Putamen (tissue), 1 donor: ENCODE results near the gene CCSAP.
"Not testable (repeated sequence)": the region's sequence is repeated elsewhere in the genome, so short reads cannot be mapped to it uniquely, and the experiment has no call there.

Experiments
- DNase-seq: peaks from one replicate; pipeline ENCODE4 v3.0.0-alpha.2; 2016; ENCODE audit warnings: low spot score

Gene CCSAP

GRCh38 chr1:229325853-229326487 lies 16.9 kb downstream of the CCSAP start:
- DNase-seq = no peak

GRCh38 chr1:229325401-229325800 lies 17.4 kb downstream of the CCSAP start:
- DNase-seq = no peak

GRCh38 chr1:229323885-229324553 lies 18.8 kb downstream of the CCSAP start:
- DNase-seq = no peak

- DNase-seq = no peak
Observed at GRCh38 chr1:229323201-229323600, 19.6 kb downstream of the CCSAP start.

- DNase-seq = no peak
Observed at GRCh38 chr1:229319487-229319886, 23.4 kb downstream of the CCSAP start.

GRCh38 chr1:229318056-229318455 lies 24.8 kb downstream of the CCSAP start:
- no peak for DNase-seq

GRCh38 chr1:229316166-229316565 lies 26.7 kb downstream of the CCSAP start:
- DNase-seq = no peak

- no peak for DNase-seq
Observed at GRCh38 chr1:229310833-229311232, 32.0 kb downstream of the CCSAP start.

GRCh38 chr1:229309684-229310083 lies 33.2 kb downstream of the CCSAP start:
- DNase-seq = no peak

- no peak for DNase-seq
Observed at GRCh38 chr1:229309074-229309473, 33.8 kb downstream of the CCSAP start.

- no peak for DNase-seq
Observed at GRCh38 chr1:229305392-229305791, 37.5 kb downstream of the CCSAP start.

GRCh38 chr1:229303855-229304254 lies 39.0 kb downstream of the CCSAP start:
- no peak for DNase-seq

- no peak for DNase-seq
Observed at GRCh38 chr1:229302740-229303139, 40.1 kb downstream of the CCSAP start.

GRCh38 chr1:229300099-229300757 lies 42.6 kb downstream of the CCSAP start:
- DNase-seq = no peak

- DNase-seq = no peak
Observed at GRCh38 chr1:229298887-229299503, 43.9 kb downstream of the CCSAP start.

- DNase-seq = no peak
Observed at GRCh38 chr1:229298420-229298819, 44.4 kb downstream of the CCSAP start.

GRCh38 chr1:229297746-229298145 lies 45.1 kb downstream of the CCSAP start:
- DNase-seq = no peak

- no peak for DNase-seq
Observed at GRCh38 chr1:229296541-229296941, 46.3 kb downstream of the CCSAP start.

- DNase-seq = no peak
Observed at GRCh38 chr1:229295745-229296144, 47.1 kb downstream of the CCSAP start.

- no peak for DNase-seq
Observed at GRCh38 chr1:229293528-229294204, 49.2 kb downstream of the CCSAP start.

- not testable (repeated sequence) for DNase-seq
Observed at GRCh38 chr1:229291686-229292085, 51.2 kb downstream of the CCSAP start.

- DNase-seq = no peak
Observed at GRCh38 chr1:229288516-229288915, 54.3 kb downstream of the CCSAP start.
